GM21723 (cell line): ENCODE data around the gene ALKBH1.
"Not testable (repeated sequence)": the region's sequence is repeated elsewhere in the genome, so short reads cannot be mapped to it uniquely, and the experiment has no call there.

Experiments
- ATAC-seq: cut with Tn5 transposase; IDR thresholded peaks from one replicate; pipeline ENCODE4 v1.9.1; 2021; ENCODE audit warnings: mild to moderate bottlenecking, moderate library complexity; ENCODE audit not compliant: unreplicated experiment

Gene ALKBH1

DNA sequence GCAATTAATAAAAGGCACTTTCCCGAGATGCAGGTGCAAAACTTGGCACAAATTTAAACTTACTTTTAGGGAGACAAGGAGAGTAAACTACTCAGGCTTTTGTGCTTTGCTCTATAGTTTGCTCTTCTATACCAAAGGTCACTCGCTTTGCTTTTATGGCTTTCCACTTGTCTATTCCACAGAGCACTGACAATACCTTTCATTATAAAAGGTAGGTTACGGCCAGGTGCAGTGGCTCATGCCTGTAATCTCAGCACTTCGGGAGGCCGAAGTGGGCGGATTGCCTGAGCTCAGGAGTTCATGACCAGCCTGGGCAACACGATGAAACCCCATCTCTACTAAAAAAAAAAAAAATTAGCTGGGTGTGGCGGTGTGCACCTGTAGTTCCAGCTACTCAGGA is 32.9 kb downstream of the ALKBH1 start:
- no peak for ATAC-seq

DNA sequence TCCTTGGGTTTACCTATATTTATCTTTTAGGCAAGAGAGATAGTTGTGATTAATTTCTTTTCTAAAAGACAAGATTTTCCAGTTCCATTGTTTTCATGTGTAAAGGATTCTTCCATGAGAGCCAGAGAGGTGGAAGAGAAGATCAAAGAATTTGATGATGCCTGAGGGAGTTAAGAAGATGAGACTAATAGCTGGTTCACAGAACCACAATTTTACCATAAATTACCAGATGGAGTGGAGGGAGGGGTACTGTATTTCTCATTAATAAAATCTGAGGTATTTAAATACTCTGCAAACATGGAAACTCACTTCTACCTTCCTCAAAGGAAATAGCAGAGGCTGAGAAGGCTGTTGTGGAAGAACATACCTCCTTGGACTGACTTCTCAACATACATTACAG is 34.6 kb downstream of the ALKBH1 start:
- ATAC-seq = no peak

- no peak for ATAC-seq
Measured at GRCh38 chr14:77667331-77667730, 40.5 kb downstream of the ALKBH1 start.

DNA sequence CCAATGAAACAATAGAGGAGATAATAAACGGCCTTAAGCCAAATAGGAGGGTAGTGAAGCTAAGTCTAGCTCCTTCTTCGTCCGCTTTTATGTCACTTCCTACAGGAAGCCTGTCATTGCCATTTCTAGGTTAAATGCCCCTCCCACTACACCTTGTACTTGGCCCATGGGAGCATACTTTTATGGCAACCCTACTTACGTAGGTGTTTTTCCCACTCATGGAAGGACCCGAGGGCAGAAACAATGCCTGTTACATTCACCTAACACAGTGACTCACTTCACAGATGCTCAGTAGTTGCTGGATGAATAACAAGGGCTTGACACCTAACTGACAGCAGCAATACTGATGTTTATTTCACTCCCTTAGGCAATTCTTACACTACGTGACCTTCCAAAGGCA is 44.5 kb downstream of the ALKBH1 start:
- no peak for ATAC-seq

DNA sequence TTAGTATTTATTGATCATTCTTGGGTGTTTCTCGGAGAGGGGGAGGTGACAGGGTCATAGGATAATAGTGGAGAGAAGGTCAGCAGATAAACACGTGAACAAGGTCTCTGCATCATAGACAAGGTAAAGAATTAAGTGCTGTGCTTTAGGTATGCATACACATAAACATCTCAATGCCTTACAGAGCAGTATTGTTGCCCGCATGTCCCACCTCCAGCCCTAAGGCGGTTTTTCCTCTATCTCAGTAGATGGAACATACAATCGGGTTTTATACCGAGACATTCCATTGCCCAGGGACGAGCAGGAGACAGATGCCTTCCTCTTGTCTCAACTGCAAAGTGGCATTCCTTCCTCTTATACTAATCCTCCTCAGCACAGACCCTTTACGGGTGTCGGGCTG is 46.3 kb downstream of the ALKBH1 start:
- not testable (repeated sequence) for ATAC-seq

GRCh38 chr14:77660754-77661153 is 47.1 kb downstream of the ALKBH1 start:
- ATAC-seq = no peak

DNA sequence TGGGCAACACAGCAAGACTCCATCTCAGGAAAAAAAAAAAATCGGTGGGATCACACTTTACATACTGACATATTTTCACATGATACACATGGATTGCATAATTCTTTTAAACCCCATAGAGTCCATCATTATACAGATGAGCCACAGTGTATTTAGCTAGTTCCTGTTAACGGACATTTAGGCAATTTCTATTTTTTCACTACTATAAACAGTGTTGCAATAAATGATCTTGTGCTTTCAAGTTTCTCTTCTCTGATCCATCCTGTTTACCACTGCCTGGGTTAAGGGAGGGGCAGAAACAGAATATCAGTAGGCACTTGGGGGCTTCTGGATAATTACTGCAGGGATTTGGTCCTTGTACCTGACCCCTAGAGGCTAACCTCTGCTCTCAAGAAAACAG is 48.0 kb downstream of the ALKBH1 start:
- ATAC-seq = no peak

DNA sequence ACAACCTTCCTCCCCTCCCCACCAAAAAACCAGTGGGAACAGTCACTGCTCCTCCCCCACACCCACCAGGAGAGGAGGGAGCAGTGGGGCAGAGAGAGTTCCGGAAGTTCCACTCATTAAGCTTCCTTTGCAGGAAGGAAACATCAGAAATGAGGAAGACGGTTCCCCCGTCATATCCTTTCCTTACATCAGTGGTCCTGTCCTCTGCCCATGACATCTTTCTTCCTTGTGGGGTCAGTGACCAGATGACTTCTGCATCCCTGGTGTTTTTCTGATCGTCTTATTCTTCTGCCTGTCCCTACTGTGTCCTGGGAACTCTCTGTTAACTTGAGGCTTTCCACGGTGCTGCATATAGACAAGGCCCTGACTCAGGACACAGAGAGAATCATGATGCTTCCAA is 50.5 kb downstream of the ALKBH1 start:
- no peak for ATAC-seq

GRCh38 chr14:77654001-77654441 is 53.8 kb downstream of the ALKBH1 start:
- ATAC-seq = no peak

DNA sequence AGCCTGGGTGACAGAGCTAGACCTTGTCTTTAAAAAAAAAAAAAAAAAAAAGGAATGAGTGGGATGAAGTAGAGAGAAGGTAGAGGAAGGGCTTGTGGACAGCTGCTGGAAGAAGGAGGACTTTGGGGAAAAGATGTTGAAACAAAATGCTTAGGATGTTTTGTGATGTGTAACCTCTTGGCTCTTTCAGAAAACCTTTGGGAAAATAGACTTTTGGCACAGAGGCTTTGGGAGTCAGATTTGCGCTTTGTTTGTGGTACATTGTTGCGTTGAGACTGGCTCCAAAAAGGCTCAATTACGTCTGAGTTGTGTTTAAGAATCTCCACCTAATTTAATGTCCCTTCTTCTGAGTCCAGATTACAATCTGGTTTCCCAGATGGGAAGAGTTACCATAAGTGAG is 58.5 kb downstream of the ALKBH1 start:
- no peak for ATAC-seq

GRCh38 chr14:77648520-77649200 is 59.2 kb downstream of the ALKBH1 start:
- ATAC-seq = no peak

DNA sequence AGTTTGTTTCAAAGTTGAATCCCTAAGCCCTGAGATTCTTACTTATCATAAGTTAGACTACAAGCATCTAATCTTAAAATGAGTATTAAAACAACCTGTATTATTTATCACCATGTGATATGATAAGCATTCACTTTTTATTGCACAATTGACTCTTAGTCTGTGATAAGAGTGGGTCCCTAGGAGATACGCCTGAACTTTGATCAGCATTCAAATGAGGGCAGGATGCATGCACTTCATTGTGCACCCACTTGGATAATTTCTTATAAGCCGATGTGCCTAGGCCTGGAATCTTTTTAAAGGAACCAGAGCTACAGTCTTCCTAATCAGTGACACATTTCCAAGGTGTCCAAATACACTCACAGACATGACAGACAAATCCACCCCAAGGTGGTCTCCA is 60.0 kb downstream of the ALKBH1 start:
- ATAC-seq = no peak

- ATAC-seq = no peak
Measured at GRCh38 chr14:77646907-77647306, 60.9 kb downstream of the ALKBH1 start.

GRCh38 chr14:77645520-77646230 is 62.1 kb downstream of the ALKBH1 start:
- no peak for ATAC-seq

GRCh38 chr14:77642407-77642806 is 65.4 kb downstream of the ALKBH1 start:
- ATAC-seq = no peak

DNA sequence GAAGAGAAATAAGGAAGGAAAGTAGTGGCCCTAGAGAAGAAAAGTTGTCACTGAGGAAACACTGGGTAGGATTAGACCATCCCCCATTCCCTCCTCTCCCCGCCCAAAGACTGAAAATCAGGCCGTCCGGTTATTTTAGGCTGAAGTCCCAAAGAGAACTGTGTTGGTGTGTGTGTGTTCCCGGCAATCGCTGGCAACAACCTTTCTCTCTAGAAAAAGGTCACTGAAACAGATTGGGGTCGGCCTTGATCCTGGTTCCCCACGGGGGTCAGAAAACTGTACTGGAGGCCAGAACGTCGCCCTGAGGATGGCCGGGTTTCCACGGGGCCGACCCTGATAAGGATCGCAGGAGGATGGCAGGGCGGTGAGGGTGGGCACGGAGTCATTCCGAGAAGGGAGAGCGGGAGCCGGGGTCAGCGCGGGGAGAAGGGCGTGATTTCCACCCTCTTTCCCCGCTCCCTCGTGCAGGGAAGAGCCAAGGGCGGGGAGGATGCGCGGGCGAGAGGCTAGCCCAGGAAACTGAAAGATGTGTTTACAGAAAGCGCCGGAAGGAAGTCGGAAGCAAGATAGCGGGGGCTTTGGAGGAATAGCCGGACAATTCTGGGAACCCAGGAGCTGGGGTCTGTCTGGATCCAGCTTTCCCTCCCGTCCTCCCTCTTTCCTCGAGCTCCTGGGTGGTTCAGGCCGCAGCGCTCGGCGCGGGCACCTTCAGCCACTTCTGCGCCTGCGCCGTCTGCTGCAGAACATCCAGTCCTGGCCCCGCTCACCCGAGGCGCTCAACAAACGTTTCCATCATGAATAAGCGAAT is 66.1 kb downstream of the ALKBH1 start:
- ATAC-seq = peak; percentile 70

GRCh38 chr14:77640756-77641533 is 66.9 kb downstream of the ALKBH1 start:
- no peak for ATAC-seq

DNA sequence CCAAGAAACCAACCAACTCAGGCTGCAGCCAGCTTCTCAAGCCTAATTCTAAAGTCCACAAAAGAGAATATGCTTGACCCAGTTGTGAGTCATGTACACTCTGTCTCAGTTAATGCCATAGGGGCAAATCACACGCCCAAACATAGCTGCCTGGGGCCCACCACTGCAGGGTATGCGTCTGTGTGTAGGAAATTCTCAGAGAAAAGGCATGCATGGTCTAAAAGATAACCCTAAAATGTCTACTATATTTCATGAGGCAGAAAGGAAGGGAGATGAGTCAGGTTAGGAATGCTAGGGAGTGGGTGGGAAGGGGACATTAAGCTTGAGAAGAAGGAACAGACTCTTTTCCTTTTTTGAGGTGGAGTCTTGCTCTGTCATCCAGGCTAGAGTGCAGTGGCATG is 69.1 kb downstream of the ALKBH1 start:
- ATAC-seq = no peak

DNA sequence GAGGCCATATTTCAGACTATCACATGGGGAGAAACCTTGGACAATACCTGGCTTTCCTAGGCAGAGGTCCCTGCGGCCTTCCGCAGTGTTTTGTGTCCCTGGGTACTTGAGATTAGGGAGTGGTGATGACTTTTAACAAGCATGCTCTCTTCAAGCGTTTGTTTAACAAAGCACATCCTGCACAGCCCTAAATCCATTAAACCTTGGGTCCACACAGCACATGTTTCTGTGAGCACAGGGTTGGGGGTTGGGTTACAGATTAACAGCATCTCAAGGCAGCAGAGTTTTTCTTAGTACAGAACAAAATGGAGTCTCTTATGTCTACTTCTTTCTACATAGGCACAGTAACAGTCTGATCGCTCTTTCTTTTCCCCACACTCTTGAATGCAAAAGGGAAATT is 72.0 kb downstream of the ALKBH1 start:
- ATAC-seq = not testable (repeated sequence)

GRCh38 chr14:77635466-77635865 is 72.4 kb downstream of the ALKBH1 start:
- not testable (repeated sequence) for ATAC-seq

- no peak for ATAC-seq
Measured at GRCh38 chr14:77630111-77630510, 77.7 kb downstream of the ALKBH1 start.
